ENCODE data around the gene STRIP1.

STRIP1 gene

DNA sequence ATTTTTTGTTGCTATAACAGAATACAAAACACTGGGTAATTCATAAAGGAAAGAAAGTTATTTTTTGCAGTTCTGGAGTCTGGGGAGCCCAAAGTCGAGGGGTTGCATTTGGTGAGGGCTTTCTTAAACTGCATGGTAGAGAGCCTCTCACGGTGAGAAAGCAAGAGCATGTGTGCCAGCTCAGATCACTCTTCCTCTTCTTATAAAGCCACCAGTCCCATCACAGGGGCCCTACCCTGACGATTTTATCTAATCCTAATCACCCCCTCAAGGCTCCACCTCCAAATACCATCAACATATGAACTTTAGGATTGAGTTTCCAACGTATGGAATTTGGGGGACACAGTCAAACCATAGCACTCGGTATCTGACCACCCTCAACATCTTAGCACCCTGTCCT lies 1.0 kb upstream of the STRIP1 start:
- Histone ChIP-seq H3K4me3 (ENCODE audit: insufficient read depth, low read depth, low read length) (no peak overlapping the region), H3K27ac (ENCODE audit: insufficient read depth, low read depth, low read length, poor library complexity, severe bottlenecking) (no peak overlapping the region), H3K27me3 (ENCODE audit: control insufficient read depth, insufficient read depth, low read length, poor library complexity, severe bottlenecking) (no peaks in the 10 kb centered on the region), H3K9me3 (ENCODE audit: control insufficient read depth, low read length) (no peaks in the 10 kb centered on the region), H3K4me1 (ENCODE audit: control insufficient read depth, insufficient read depth, low read length) (no peaks in the 10 kb centered on the region), H3K36me3 (ENCODE audit: control insufficient read depth, insufficient read depth, low read length) (peaks cover 5% of the 10 kb centered on the region)
- WGBS, 2 experiments, result 94% methylated on average over 5 of the region's 5 CpGs

DNA sequence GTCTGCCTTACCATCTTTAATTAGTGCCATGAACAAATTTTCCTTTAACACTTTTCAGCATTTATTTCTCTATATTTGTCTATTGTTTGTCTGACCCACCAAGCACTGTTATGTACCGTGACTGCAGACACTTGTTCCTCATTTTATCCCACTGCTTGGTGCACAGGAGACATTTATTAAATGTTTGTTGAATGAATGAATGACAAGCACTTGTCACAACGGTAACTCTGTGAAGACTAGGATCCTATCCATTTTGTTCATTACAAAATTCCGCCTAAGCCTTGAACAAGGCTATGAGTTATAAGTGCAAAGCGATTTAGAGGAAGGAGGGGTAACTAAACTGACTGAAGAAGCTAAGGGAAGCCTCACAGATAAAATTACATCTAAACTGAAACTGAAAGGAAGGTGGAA lies 379 bp upstream of the STRIP1 start:
- H3K4me1 ChIP-seq (ENCODE audit: control insufficient read depth, insufficient read depth, low read length), result no peaks in the 10 kb centered on the region
- H3K27me3 ChIP-seq (ENCODE audit: control insufficient read depth, insufficient read depth, low read length, poor library complexity, severe bottlenecking), result no peaks in the 10 kb centered on the region
- WGBS, 2 experiments, result 83 to 84% methylated on average over 4 of the region's 4 CpGs
- H3K4me3 ChIP-seq (ENCODE audit: insufficient read depth, low read depth, low read length), result peak overlapping the region; percentile 97
- H3K36me3 ChIP-seq (ENCODE audit: control insufficient read depth, insufficient read depth, low read length), result peaks cover 6% of the 10 kb centered on the region
- no peak overlapping the region for H3K27ac ChIP-seq (ENCODE audit: insufficient read depth, low read depth, low read length, poor library complexity, severe bottlenecking)
- H3K9me3 ChIP-seq (ENCODE audit: control insufficient read depth, low read length), result no peaks in the 10 kb centered on the region

DNA sequence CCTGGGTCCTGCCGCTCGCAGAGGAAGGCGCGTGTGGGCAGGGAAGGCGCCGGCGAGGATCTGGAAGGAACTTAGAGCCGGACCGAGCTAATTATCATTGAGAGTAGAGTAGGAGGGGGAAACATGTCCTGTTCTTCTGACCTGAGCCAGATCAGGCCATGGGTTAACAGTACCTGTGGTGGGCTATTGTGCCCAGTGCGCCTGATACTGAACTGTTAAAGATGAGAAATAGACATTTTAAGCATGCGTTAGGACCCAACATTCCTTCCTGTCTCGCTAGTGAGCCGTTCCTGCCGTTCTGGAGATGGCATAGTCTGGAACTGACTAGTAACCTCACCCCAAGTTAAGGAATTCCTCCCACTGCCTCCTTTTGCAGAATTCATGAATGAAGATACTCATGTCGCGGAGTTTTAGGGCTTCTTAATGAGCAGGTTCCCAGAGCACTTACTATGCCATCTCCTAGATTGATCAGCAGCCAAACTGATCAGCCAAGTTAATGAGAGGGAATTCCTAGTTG lies 870 bp downstream of the STRIP1 start:
- no peaks in the 10 kb centered on the region for H3K27me3 ChIP-seq (ENCODE audit: control insufficient read depth, insufficient read depth, low read length, poor library complexity, severe bottlenecking)
- H3K9me3 ChIP-seq (ENCODE audit: control insufficient read depth, low read length), result no peaks in the 10 kb centered on the region
- peak overlapping the region; percentile 87 for H3K27ac ChIP-seq (ENCODE audit: insufficient read depth, low read depth, low read length, poor library complexity, severe bottlenecking)
- peak overlapping the region; percentile 97 for H3K4me3 ChIP-seq (ENCODE audit: insufficient read depth, low read depth, low read length)
- H3K4me1 ChIP-seq (ENCODE audit: control insufficient read depth, insufficient read depth, low read length), result no peaks in the 10 kb centered on the region
- peaks cover 18% of the 10 kb centered on the region for H3K36me3 ChIP-seq (ENCODE audit: control insufficient read depth, insufficient read depth, low read length)
- 8 to 9% methylated on average over 16 of the region's 16 CpGs for WGBS, 2 experiments

DNA sequence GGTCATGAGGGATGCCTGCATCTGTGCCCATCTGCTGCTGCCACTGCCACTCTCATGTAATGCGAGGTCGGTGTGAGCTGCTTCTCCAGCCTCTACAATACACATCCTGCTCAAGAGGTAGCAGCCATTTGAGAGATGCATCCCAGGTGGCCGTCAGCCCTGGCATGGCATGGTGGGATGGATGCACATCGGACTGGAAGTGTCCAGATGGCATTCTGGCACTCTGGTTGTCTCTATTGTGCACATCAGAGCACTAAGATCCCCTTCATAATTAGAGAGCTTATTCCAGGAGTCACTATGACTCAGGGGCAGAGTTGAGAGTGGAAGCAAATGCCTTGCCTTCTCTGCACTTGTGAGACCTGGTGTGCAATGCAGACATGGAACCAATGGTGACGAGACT lies 3.8 kb downstream of the STRIP1 start:
- 96 to 98% methylated on average over 5 of the region's 5 CpGs for WGBS, 2 experiments
- Histone ChIP-seq H3K4me1 (ENCODE audit: control insufficient read depth, insufficient read depth, low read length) (no peaks in the 10 kb centered on the region), H3K9me3 (ENCODE audit: control insufficient read depth, low read length) (no peaks in the 10 kb centered on the region), H3K27me3 (ENCODE audit: control insufficient read depth, insufficient read depth, low read length, poor library complexity, severe bottlenecking) (no peaks in the 10 kb centered on the region), H3K4me3 (ENCODE audit: insufficient read depth, low read depth, low read length) (no peak overlapping the region), H3K27ac (ENCODE audit: insufficient read depth, low read depth, low read length, poor library complexity, severe bottlenecking) (no peak overlapping the region), H3K36me3 (ENCODE audit: control insufficient read depth, insufficient read depth, low read length) (peaks cover 43% of the 10 kb centered on the region)

DNA sequence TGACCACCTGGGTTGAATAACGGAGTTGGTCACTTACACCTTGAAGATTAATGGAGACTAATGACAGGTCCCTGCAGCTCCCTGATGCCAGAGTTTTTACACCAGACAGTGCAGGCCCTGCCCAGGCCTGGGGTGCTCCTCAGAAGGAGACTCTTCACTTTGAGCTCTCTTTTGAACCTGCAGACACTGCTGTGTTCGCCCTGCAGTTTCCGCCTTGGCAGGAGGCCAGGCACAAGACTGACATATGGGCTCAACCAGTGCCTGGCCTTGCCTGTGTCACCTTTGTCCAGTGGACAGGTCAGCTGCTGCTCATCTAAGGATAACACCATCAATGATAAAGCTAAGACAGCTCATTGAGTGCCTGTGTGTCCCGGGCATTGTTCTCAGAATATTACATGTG lies 5.2 kb downstream of the STRIP1 start:
- no peaks in the 10 kb centered on the region for H3K9me3 ChIP-seq (ENCODE audit: control insufficient read depth, low read length)
- no peak overlapping the region for H3K4me3 ChIP-seq (ENCODE audit: insufficient read depth, low read depth, low read length)
- H3K36me3 ChIP-seq (ENCODE audit: control insufficient read depth, insufficient read depth, low read length), result peaks cover 55% of the 10 kb centered on the region
- H3K4me1 ChIP-seq (ENCODE audit: control insufficient read depth, insufficient read depth, low read length), result no peaks in the 10 kb centered on the region
- no peaks in the 10 kb centered on the region for H3K27me3 ChIP-seq (ENCODE audit: control insufficient read depth, insufficient read depth, low read length, poor library complexity, severe bottlenecking)
- 95 to 97% methylated on average over 4 of the region's 4 CpGs for WGBS, 2 experiments
- H3K27ac ChIP-seq (ENCODE audit: insufficient read depth, low read depth, low read length, poor library complexity, severe bottlenecking), result no peak overlapping the region

DNA sequence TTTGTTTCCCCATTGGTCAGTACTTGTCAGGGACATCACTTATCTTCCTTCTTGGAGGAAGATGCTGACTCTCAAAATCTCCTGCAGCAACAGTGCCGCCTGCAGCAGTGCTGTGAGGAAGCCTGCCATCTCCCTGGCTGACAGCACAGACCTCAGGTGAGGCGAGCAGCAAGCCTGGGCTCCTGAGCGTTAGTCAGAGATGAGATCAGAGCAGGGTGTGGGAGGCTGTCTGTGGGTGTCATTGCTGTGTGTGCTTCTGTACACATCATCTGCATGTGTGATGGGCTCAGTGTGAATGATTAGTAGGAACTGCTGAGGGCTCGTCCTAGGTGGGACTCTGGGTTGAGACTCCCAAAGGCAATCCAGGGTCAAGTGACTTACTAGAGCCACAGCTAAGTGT lies 6.1 kb downstream of the STRIP1 start:
- H3K27me3 ChIP-seq (ENCODE audit: control insufficient read depth, insufficient read depth, low read length, poor library complexity, severe bottlenecking), result no peaks in the 10 kb centered on the region
- H3K9me3 ChIP-seq (ENCODE audit: control insufficient read depth, low read length), result no peaks in the 10 kb centered on the region
- no peaks in the 10 kb centered on the region for H3K4me1 ChIP-seq (ENCODE audit: control insufficient read depth, insufficient read depth, low read length)
- H3K27ac ChIP-seq (ENCODE audit: insufficient read depth, low read depth, low read length, poor library complexity, severe bottlenecking), result no peak overlapping the region
- H3K36me3 ChIP-seq (ENCODE audit: control insufficient read depth, insufficient read depth, low read length), result peaks cover 62% of the 10 kb centered on the region
- no peak overlapping the region for H3K4me3 ChIP-seq (ENCODE audit: insufficient read depth, low read depth, low read length)
- 93 to 97% methylated on average over 4 of the region's 4 CpGs for WGBS, 2 experiments

DNA sequence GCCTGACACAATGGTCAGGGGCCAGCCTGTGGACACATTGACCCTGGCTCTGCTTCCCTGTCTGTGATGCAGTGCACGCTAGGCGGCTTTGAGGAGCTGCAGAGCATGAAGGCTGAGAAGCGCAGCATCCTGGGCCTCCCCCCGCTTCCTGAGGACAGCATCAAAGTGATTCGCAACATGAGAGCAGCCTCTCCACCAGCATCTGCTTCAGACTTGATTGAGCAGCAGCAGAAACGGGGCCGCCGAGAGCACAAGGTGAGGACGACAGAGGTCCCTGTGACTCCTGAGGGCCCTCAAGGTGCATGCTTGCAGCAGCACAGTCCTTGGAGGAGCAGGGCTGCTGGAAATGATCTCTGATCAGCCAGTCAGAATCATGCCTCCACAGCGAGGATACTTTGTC lies 8.6 kb downstream of the STRIP1 start:
- WGBS, 2 experiments, result 95 to 97% methylated on average over 10 of the region's 10 CpGs
- no peaks in the 10 kb centered on the region for H3K9me3 ChIP-seq (ENCODE audit: control insufficient read depth, low read length)
- H3K4me1 ChIP-seq (ENCODE audit: control insufficient read depth, insufficient read depth, low read length), result no peaks in the 10 kb centered on the region
- H3K27me3 ChIP-seq (ENCODE audit: control insufficient read depth, insufficient read depth, low read length, poor library complexity, severe bottlenecking), result no peaks in the 10 kb centered on the region
- peaks cover 79% of the 10 kb centered on the region for H3K36me3 ChIP-seq (ENCODE audit: control insufficient read depth, insufficient read depth, low read length)
- H3K4me3 ChIP-seq (ENCODE audit: insufficient read depth, low read depth, low read length), result no peak overlapping the region
- H3K27ac ChIP-seq (ENCODE audit: insufficient read depth, low read depth, low read length, poor library complexity, severe bottlenecking), result no peak overlapping the region

DNA sequence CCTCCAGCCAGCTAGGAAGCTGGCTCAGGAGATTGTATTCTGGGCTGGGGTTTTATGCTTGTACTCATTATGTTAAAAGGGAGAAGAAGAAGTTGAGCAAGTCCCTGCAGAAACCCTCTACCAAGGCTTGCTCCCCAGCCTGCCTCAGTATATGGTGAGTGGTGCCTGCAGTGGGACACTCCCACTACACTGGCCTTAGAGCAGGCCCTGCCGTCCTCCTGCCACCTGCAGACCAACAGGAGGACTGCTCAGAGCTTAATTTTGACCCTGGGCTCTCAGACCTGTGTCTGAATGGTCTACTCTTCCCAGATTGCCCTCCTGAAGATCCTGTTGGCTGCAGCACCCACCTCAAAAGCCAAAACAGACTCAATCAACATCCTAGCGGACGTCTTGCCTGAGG lies 13.0 kb downstream of the STRIP1 start:
- Histone ChIP-seq H3K9me3 (ENCODE audit: control insufficient read depth, low read length) (no peaks in the 10 kb centered on the region), H3K27me3 (ENCODE audit: control insufficient read depth, insufficient read depth, low read length, poor library complexity, severe bottlenecking) (no peaks in the 10 kb centered on the region), H3K27ac (ENCODE audit: insufficient read depth, low read depth, low read length, poor library complexity, severe bottlenecking) (no peak overlapping the region), H3K4me1 (ENCODE audit: control insufficient read depth, insufficient read depth, low read length) (no peaks in the 10 kb centered on the region), H3K36me3 (ENCODE audit: control insufficient read depth, insufficient read depth, low read length) (peaks cover 82% of the 10 kb centered on the region), H3K4me3 (ENCODE audit: insufficient read depth, low read depth, low read length) (no peak overlapping the region)
- WGBS, 2 experiments, result 88 to 89% methylated on average over 3 of the region's 3 CpGs

DNA sequence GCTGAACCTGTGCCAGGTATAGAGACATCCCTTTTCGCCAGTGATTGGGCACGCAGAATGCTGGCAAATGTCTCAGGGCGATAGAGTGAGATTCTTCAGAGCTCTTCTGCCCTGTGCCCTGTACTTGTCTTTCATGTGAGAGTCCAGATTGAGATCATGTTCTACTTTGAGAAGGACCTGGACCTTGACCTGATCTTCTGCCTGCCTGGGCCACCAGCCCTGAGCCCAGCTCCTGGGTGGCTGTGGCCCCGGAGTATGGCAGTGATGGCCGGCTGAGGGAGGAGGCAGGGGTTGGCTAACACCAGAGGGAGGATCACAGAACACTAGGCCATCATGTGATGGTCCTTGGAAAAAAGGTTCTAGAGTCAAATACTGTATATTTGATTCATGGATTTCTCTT lies 13.8 kb downstream of the STRIP1 start:
- Histone ChIP-seq H3K9me3 (ENCODE audit: control insufficient read depth, low read length) (no peaks in the 10 kb centered on the region), H3K4me1 (ENCODE audit: control insufficient read depth, insufficient read depth, low read length) (no peaks in the 10 kb centered on the region), H3K27ac (ENCODE audit: insufficient read depth, low read depth, low read length, poor library complexity, severe bottlenecking) (no peak overlapping the region), H3K27me3 (ENCODE audit: control insufficient read depth, insufficient read depth, low read length, poor library complexity, severe bottlenecking) (no peaks in the 10 kb centered on the region), H3K4me3 (ENCODE audit: insufficient read depth, low read depth, low read length) (no peak overlapping the region), H3K36me3 (ENCODE audit: control insufficient read depth, insufficient read depth, low read length) (peaks cover 79% of the 10 kb centered on the region)
- WGBS, 2 experiments, result 96 to 99% methylated on average over 5 of the region's 5 CpGs

DNA sequence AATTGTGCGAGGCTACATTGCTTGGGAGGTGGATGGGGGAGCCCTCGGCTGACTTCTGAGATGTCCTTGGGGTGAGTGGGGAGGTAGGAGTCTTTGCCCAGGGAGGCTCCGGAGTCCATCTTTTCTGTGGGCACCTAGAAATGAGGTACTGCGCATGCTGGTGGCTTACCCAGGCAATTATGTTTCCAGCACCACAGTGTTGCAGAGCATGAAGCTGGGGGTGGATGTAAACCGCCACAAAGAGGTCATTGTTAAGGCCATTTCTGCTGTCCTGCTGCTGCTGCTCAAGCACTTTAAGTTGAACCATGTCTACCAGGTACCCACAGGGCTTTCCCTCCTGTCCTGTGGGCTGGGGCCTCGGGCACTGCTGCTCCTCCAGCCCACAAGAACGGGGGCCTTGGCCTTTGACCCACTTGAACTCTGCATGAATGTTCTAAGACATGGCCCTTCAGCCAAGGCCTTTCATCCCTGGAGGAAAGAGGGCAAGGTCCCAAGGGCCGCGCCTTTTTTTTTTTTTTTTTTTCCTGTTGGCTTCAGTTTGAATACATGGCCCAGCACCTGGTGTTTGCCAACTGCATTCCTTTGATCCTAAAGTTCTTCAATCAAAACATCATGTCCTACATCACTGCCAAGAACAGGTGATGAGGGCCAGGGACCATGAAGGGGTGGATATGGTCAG lies 14.6 kb downstream of the STRIP1 start:
- no peak overlapping the region for H3K27ac ChIP-seq (ENCODE audit: insufficient read depth, low read depth, low read length, poor library complexity, severe bottlenecking)
- no peaks in the 10 kb centered on the region for H3K4me1 ChIP-seq (ENCODE audit: control insufficient read depth, insufficient read depth, low read length)
- 93 to 96% methylated on average over 9 of the region's 9 CpGs for WGBS, 2 experiments
- H3K36me3 ChIP-seq (ENCODE audit: control insufficient read depth, insufficient read depth, low read length), result peaks cover 78% of the 10 kb centered on the region
- no peaks in the 10 kb centered on the region for H3K27me3 ChIP-seq (ENCODE audit: control insufficient read depth, insufficient read depth, low read length, poor library complexity, severe bottlenecking)
- no peaks in the 10 kb centered on the region for H3K9me3 ChIP-seq (ENCODE audit: control insufficient read depth, low read length)
- H3K4me3 ChIP-seq (ENCODE audit: insufficient read depth, low read depth, low read length), result no peak overlapping the region

All from ectodermal cell (in vitro differentiated cells).